H1 (cell line): Measurements from ENCODE around the gene HBB. TPM values are rescaled to one million over a fixed set of nuclear protein-coding genes. Genes with fewer than 3 reads are reported as not detected.

Experiments used
- CTCF ChIA-PET: fragments of 300-600 bp; sonication (Branson Sonifier 250); formaldehyde crosslinking; loops from one replicate; lab custom pipeline; 2021; ENCODE audit not compliant: partially characterized antibody; lab: Charles Lee
- POLR2A ChIA-PET: fragments of 300-600 bp; sonication (Branson Sonifier 250); formaldehyde crosslinking; loops from one replicate; lab custom pipeline; 2021; ENCODE audit warnings: inconsistent platforms; ENCODE audit not compliant: partially characterized antibody; lab: Charles Lee
- DNase-seq, 2 experiments: peaks; one replicate each; pipeline versions ENCODE4 v3.0.0 to v3.0.0-alpha.2; 2010 to 2022; ENCODE audit warnings: low spot score in 2 of 2, low read depth in 1 of 2, mixed read lengths in 1 of 2
- FAIRE-seq: peaks from 2 replicates; lab custom pipeline; 2011; peaks lifted over from hg19 to GRCh38; lab: Jason Lieb, UNC
- H2AFZ ChIP-seq: 2 replicates; pipeline ENCODE4 v1.8.1; 2012; ENCODE audit warnings: low read length, inconsistent platforms
- H2AK5ac ChIP-seq: 2 replicates; pipeline ENCODE4 v1.6.1; 2013; ENCODE audit warnings: low read depth, low read length
- H2BK120ac ChIP-seq: replicated peaks from 2 replicates; pipeline ENCODE3; 2013; ENCODE audit warnings: low read depth, low read length, inconsistent platforms
- H2BK12ac ChIP-seq: 2 replicates; pipeline ENCODE4 v1.6.1; 2013; ENCODE audit warnings: low read depth, low read length
- H2BK15ac ChIP-seq: 2 replicates; pipeline ENCODE4 v1.6.1; 2013; ENCODE audit warnings: low read length
- H2BK20ac ChIP-seq: 2 replicates; pipeline ENCODE4 v1.6.1; 2013; ENCODE audit warnings: low read length
- H2BK5ac ChIP-seq: 2 replicates; pipeline ENCODE4 v1.6.1; 2013; ENCODE audit warnings: low read depth, low read length
- H3K14ac ChIP-seq: 2 replicates; pipeline ENCODE4 v1.6.1; 2013; ENCODE audit warnings: inconsistent platforms; ENCODE audit not compliant: insufficient read length
- H3K18ac ChIP-seq: 2 replicates; pipeline ENCODE4 v1.6.1; 2013; ENCODE audit warnings: low read length; ENCODE audit errors: extremely low read depth
- H3K23ac ChIP-seq: 2 replicates; pipeline ENCODE4 v1.6.1; 2013; ENCODE audit warnings: inconsistent platforms; ENCODE audit not compliant: insufficient read length
- H3K23me2 ChIP-seq: 2 replicates; pipeline ENCODE4 v1.6.1; 2013; ENCODE audit warnings: low read depth, low read length
- H3K27ac ChIP-seq: 2 replicates; pipeline ENCODE4 v1.6.1; 2011; ENCODE audit warnings: low read depth, low read length, inconsistent platforms
- H3K27me3 ChIP-seq, 4 experiments: replicated peaks in 1 of 4; 1 replicate in 1 of 4; 2 replicates in 3 of 4; pipeline versions ENCODE4 v1.6.1 to v1.8.1; 2011 to 2013; ENCODE audit warnings: low read length in 3 of 4, mild to moderate bottlenecking in 3 of 4, inconsistent platforms in 2 of 4, mixed read lengths in 2 of 4, moderate library complexity in 1 of 4; ENCODE audit not compliant: control insufficient read depth in 3 of 4, insufficient read depth in 3 of 4; ENCODE audit errors: extremely low read depth in 1 of 4
- H3K36me3 ChIP-seq, 4 experiments: 2 replicates each; pipeline versions ENCODE4 v1.6.1 to v1.8.1; 2011 to 2013; ENCODE audit warnings: mild to moderate bottlenecking in 4 of 4, low read length in 3 of 4, moderate library complexity in 2 of 4, control low read depth in 1 of 4, inconsistent platforms in 1 of 4; ENCODE audit not compliant: insufficient read depth in 4 of 4, control insufficient read depth in 2 of 4
- H3K4ac ChIP-seq: replicated peaks from 2 replicates; pipeline ENCODE3; 2013; ENCODE audit warnings: low read length, low read depth, mixed read lengths, inconsistent platforms; ENCODE audit not compliant: insufficient read length
- H3K4me1 ChIP-seq, 4 experiments: replicated peaks in 1 of 4; 1 replicate in 1 of 4; 2 replicates in 3 of 4; pipeline versions ENCODE4 v1.6.1 to v1.8.1; 2011 to 2013; ENCODE audit warnings: low read length in 3 of 4, inconsistent platforms in 2 of 4, mixed read lengths in 1 of 4; ENCODE audit not compliant: insufficient read depth in 4 of 4, control insufficient read depth in 3 of 4
- H3K4me2 ChIP-seq, 2 experiments: 2 replicates each; pipeline versions ENCODE4 v1.6.1 to v1.8.1; 2011 to 2013; ENCODE audit warnings: low read depth in 2 of 2, low read length in 2 of 2, control low read depth in 1 of 2, inconsistent platforms in 1 of 2, mild to moderate bottlenecking in 1 of 2; ENCODE audit not compliant: insufficient read depth in 1 of 2
- H3K4me3 ChIP-seq, 4 experiments: fragments of 200-600, 300-600 bp in 1 of 4; sonication (generic), shearing (Covaris generic), sonication (Bioruptor Twin) in 1 of 4; 2 replicates each; pipeline versions ENCODE4 v1.5.1 to v1.8.1; 2011 to 2016; ENCODE audit warnings: low read length in 4 of 4, low read depth in 3 of 4, control low read depth in 2 of 4, inconsistent platforms in 2 of 4, mild to moderate bottlenecking in 2 of 4, mixed read lengths in 1 of 4, moderate library complexity in 1 of 4; ENCODE audit not compliant: insufficient read depth in 2 of 4; ENCODE audit errors: extremely low read depth in 1 of 4
- H3K56ac ChIP-seq: replicated peaks from 2 replicates; pipeline ENCODE3; 2013; ENCODE audit warnings: low read depth, mild to moderate bottlenecking, mixed read lengths, low read length, inconsistent platforms; ENCODE audit not compliant: insufficient read length
- H3K79me1 ChIP-seq: 2 replicates; pipeline ENCODE4 v1.6.1; 2013; ENCODE audit warnings: low read depth, low read length, control low read depth
- H3K79me2 ChIP-seq, 2 experiments: 2 replicates each; pipeline versions ENCODE4 v1.6.1 to v1.8.1; 2012 to 2013; ENCODE audit warnings: low read length in 2 of 2, mild to moderate bottlenecking in 2 of 2, inconsistent platforms in 1 of 2; ENCODE audit not compliant: insufficient read depth in 2 of 2, control insufficient read depth in 1 of 2
- H3K9ac ChIP-seq, 4 experiments: replicated peaks in 1 of 4; 1 replicate in 1 of 4; 2 replicates in 3 of 4; pipeline versions ENCODE4 v1.6.1 to v1.8.1; 2011 to 2013; ENCODE audit warnings: low read depth in 3 of 4, low read length in 3 of 4, control low read depth in 2 of 4, mild to moderate bottlenecking in 2 of 4, moderate library complexity in 2 of 4, inconsistent platforms in 1 of 4; ENCODE audit errors: extremely low read depth in 1 of 4
- H3K9me3 ChIP-seq, 2 experiments: 2 replicates each; pipeline versions ENCODE4 v1.6.1 to v1.8.1; 2012 to 2013; ENCODE audit warnings: mild to moderate bottlenecking in 2 of 2, moderate library complexity in 2 of 2, control low read depth in 1 of 2, inconsistent platforms in 1 of 2, low read depth in 1 of 2, low read length in 1 of 2, mixed read lengths in 1 of 2; ENCODE audit not compliant: insufficient read depth in 2 of 2
- H4K20me1 ChIP-seq, 2 experiments: replicated peaks in 1 of 2; 2 replicates each; pipeline versions ENCODE3 to v1.8.1; 2011 to 2013; ENCODE audit warnings: inconsistent platforms in 2 of 2, low read length in 2 of 2, mild to moderate bottlenecking in 1 of 2; ENCODE audit not compliant: insufficient read depth in 2 of 2, control insufficient read depth in 1 of 2
- H4K5ac ChIP-seq: 2 replicates; pipeline ENCODE4 v1.6.1; 2013; ENCODE audit warnings: low read length, low read depth, mixed read lengths, inconsistent platforms; ENCODE audit not compliant: insufficient read length
- H4K8ac ChIP-seq: 2 replicates; pipeline ENCODE4 v1.8.0; 2013; ENCODE audit warnings: mild to moderate bottlenecking, moderate library complexity, low read length, inconsistent platforms; ENCODE audit not compliant: insufficient read depth; ENCODE audit errors: extremely low read depth
- H4K91ac ChIP-seq: replicated peaks from 2 replicates; pipeline ENCODE3; 2013; ENCODE audit warnings: low read length, mixed read lengths, inconsistent platforms; ENCODE audit not compliant: insufficient read length
- BRCA1 ChIP-seq: IDR thresholded peaks from 2 replicates; pipeline ENCODE4 v1.6.1; 2012; ENCODE audit warnings: low read depth, low read length, improper control_type of control experiment
- CHD1 ChIP-seq: IDR thresholded peaks from 2 replicates; pipeline ENCODE4 v1.6.1; 2012; ENCODE audit warnings: low read depth, low read length, improper control_type of control experiment
- HDAC2 ChIP-seq, 2 experiments: fragments of 300-600 bp in 1 of 2; sonication (generic) in 1 of 2; IDR thresholded peaks; 2 replicates each; pipeline ENCODE4 v1.6.1; 2011 to 2012; ENCODE audit warnings: low read depth in 2 of 2, low read length in 2 of 2, mild to moderate bottlenecking in 2 of 2, moderate library complexity in 2 of 2, borderline replicate concordance in 1 of 2, inconsistent platforms in 1 of 2
- MAX ChIP-seq: IDR thresholded peaks from 2 replicates; pipeline ENCODE4 v1.6.1; 2012; ENCODE audit warnings: inconsistent platforms
- RAD21 ChIP-seq, 2 experiments: IDR thresholded peaks in 1 of 2; conservative IDR thresholded peaks in 1 of 2; 2 replicates each; pipeline ENCODE4 v1.6.1; 2011; ENCODE audit warnings: low read depth in 2 of 2, low read length in 2 of 2, improper control_type of control experiment in 1 of 2, inconsistent platforms in 1 of 2, mild to moderate bottlenecking in 1 of 2, moderate library complexity in 1 of 2
- WGBS, 2 experiments: shearing (Covaris generic) in 1 of 2; methylation state at CpG; one replicate each; pipeline versions ENCODE4 v1.1.6 to v1.1.7; 2013 to 2015; ENCODE audit warnings: low lambda C conversion rate in 2 of 2, mixed read lengths in 2 of 2, inconsistent platforms in 1 of 2, low coverage in 1 of 2, missing lambda C conversion rate in 1 of 2; ENCODE audit not compliant: insufficient replicate concordance in 2 of 2, insufficient coverage in 1 of 2, insufficient read length in 1 of 2; ENCODE audit errors: extremely low coverage in 1 of 2, missing lambda C conversion rate in 1 of 2; 5-methylcytosine and 5-hydroxymethylcytosine counted together
- polyA plus RNA-seq, 7 experiments: library from polyadenylated mRNA; depleted of rRNA in 3 of 7; stranded (reverse) in 5 of 7; unstranded in 2 of 7; fragments of >200 nt in 5 of 7; fragments of 200-250 nt in 2 of 7; gene quantifications; 1 replicate in 5 of 7; 2 replicates in 1 of 7; 4 replicates in 1 of 7; pipeline versions ENCODE4 v1.2.1 to v1.2.3, GENCODE V29; 2011 to 2013; ENCODE audit warnings: missing spikeins in 2 of 7, mixed read lengths in 2 of 7
- total RNA-seq: library from RNA; stranded (reverse); fragmentation: NEBNext Ultra II Directional; extraction: Animal tissue kit (Norgen Biotek cat#: 25700); gene quantifications from 2 replicates; pipeline ENCODE4 v1.2.1, GENCODE V29; 2021

Gene HBB
- total and polyA plus RNA-seq, 2 of the 8 experiments (the other 6 are each of a cell fraction or from before 2014, with no cell fraction given) = not detected

- H2AFZ ChIP-seq = no peak within 1 kb of the TSS
- H4K91ac ChIP-seq = no peak within 1 kb of the TSS
- POLR2A ChIA-PET = interaction anchor here (0.9 kb wide), 1 partner anchor 12 kb away, joined by 3 read pairs; no protein-coding TSS in a partner anchor
- no peak within 1 kb of the TSS for H3K56ac ChIP-seq
- H2BK20ac ChIP-seq = no peak within 1 kb of the TSS
- H3K4me1 ChIP-seq = no peaks in the 10 kb centered on the region; a peak in 2 of 7 replicates
- no peak within 1 kb of the TSS for H3K9ac ChIP-seq
- no peak within 1 kb of the TSS for H2BK12ac ChIP-seq
- DNase-seq (no peak), FAIRE-seq (no peak)
- no peak within 1 kb of the TSS for H3K4ac ChIP-seq
- WGBS, 2 experiments = 88% methylated on average over 4 of the region's 4 CpGs; no CpG with 5 or more reads in 1 of the 2 experiments
- H3K36me3 ChIP-seq = no peaks in the 10 kb centered on the region
- no peak within 1 kb of the TSS for H3K4me2 ChIP-seq
- CTCF ChIA-PET = no interaction called here
- H4K20me1 ChIP-seq = no peaks in the 10 kb centered on the region
- H2BK120ac ChIP-seq = no peak within 1 kb of the TSS
- H3K79me2 ChIP-seq = no peaks in the 10 kb centered on the region
- H3K23ac ChIP-seq = no peak within 1 kb of the TSS
- H3K27ac ChIP-seq = no peak within 1 kb of the TSS
- no peaks in the 10 kb centered on the region for H3K9me3 ChIP-seq
- H3K79me1 ChIP-seq = no peaks in the 10 kb centered on the region
- H3K14ac ChIP-seq = no peak within 1 kb of the TSS
- H2BK15ac ChIP-seq = no peak within 1 kb of the TSS
- no peak within 1 kb of the TSS for H4K8ac ChIP-seq
- H2AK5ac ChIP-seq = no peak within 1 kb of the TSS
- no peak within 1 kb of the TSS for H3K4me3 ChIP-seq
- no peak within 1 kb of the TSS for H4K5ac ChIP-seq
- TF ChIP-seq RAD21 (IDR thresholded peaks at IDR 0.05 in 1 of 2, conservative IDR thresholded peaks at IDR 0.05 in 1 of 2; ENCODE audit: low read depth in 2 of 2, low read length in 2 of 2) (no peak), CHD1 (no peak), HDAC2 (IDR thresholded peaks at IDR 0.05; ENCODE audit: borderline replicate concordance in 1 of 2, low read depth in 2 of 2, low read length in 2 of 2) (no peak), MAX (no peak), BRCA1 (no peak)
- H3K18ac ChIP-seq = no peak within 1 kb of the TSS
- no peaks in the 10 kb centered on the region for H3K23me2 ChIP-seq
- no peaks in the 10 kb centered on the region for H3K27me3 ChIP-seq
- H2BK5ac ChIP-seq = no peak within 1 kb of the TSS
Observed at GRCh38 chr11:5269715-5270147, 42.9 kb upstream of the HBB start, which contains the start of gene HBE1. Gene HBE1 (minus strand): TSS chr11:5269945. CDS start chr11:5269890, 55 bp downstream.
